ENCODE results near the gene FHOD1. TPM values are rescaled to one million over a fixed set of nuclear protein-coding genes. Genes with fewer than 3 reads are reported as not detected.

Gene FHOD1
- total RNA-seq, 2 experiments from 2014 or later, result 76.4 to 79.9 TPM

DNA sequence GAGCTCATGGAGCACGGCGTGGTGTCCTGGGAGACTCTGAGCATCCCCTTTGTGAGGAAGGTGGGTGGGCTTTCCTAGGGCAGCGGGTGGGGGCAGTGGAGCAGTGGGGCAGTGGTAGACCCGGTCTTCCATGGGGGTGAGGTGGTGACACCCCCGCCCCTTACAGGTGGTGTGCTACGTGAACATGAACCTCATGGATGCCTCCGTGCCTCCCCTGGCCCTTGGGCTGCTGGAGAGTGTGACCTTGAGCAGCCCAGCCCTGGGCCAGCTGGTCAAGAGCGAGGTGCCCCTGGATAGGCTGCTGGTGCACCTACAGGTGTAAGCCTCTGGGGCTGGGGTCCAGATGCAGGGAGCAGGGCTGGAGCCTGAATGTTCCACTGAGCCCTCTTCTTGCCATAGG, 46.8 kb downstream of the FHOD1 start:
- Mint-ChIP-seq H3K4me1 (peaks cover 9% of the 10 kb centered on the region), H3K36me3 (peaks cover 17% of the 10 kb centered on the region), H3K27ac (no peak overlapping the region), H3K27me3 (no peaks in the 10 kb centered on the region), H3K9me3 (no peaks in the 10 kb centered on the region), H3K4me3 (no peak overlapping the region)
- DNase-seq, result no peak

DNA sequence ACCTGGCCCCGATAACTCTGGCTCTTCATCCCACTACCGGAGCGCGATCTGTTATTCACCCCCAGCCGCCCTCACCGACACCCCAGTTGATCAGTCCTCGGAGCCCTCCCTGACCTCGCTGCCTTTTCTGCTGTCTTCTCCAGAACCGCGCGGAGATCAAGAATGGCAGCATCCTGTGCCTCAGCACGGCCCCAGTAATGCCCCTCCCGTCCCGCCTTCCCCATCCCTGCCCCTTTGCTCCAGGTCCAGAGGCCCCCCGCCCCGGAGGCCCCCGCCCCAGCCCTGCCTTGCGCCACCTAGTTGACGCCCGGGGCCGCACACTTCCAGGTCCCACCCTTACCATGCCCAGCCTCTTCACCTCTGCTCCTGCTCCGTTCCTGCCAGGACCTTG, 47.5 kb downstream of the FHOD1 start:
- H3K36me3 Mint-ChIP-seq, result peaks cover 24% of the 10 kb centered on the region
- no peaks in the 10 kb centered on the region for H3K9me3 Mint-ChIP-seq
- H3K27me3 Mint-ChIP-seq, result no peaks in the 10 kb centered on the region
- peaks cover 9% of the 10 kb centered on the region for H3K4me1 Mint-ChIP-seq
- H3K27ac Mint-ChIP-seq, result peak overlapping the region; percentile 48
- no peak for DNase-seq
- H3K4me3 Mint-ChIP-seq, result no peak overlapping the region

DNA sequence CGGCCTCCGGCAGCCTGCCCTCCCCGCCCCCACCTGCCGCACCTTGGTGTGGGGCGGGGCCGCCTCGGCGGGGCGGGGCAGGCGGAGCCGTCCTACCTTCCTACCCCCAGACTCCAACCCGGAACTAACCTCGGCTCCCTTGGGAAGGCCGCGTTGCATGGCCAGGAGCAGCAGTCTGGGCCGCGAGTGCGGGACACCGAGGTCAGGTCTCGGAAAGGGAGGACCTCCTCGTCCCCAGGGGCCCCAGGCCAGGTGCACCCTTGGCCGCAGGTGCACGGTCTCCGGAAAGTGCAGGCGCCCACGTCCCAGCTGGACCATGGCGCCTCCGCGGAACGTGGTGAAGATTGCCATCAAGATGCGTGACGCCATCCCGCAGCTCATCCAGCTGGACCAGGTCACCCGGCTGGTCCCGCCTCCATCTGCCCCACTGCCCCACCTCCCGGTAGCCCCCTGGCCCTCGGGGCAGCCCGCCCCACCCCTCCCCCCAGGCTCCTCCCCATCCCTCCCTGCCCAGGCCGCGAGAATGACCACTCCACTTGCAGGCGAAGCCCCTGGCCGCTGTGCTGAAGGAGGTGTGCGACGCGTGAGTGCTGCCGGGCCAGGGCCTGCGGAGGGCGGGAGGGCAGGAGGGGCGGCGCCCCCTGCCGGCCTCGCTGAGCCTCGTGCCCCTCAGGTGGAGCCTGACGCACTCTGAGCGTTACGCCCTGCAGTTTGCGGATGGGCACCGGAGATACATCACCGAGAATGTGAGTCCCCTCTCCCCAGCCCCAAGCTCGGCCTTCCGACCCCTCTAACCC, 48.1 kb downstream of the FHOD1 start, which contains the start of gene ELMO3:
Gene ELMO3 (plus strand): TSS at position 121 of the 797 bp plus-strand sequence. CDS start 196 bp downstream, at position 317.
- Mint-ChIP-seq H3K9me3 (no peaks in the 10 kb centered on the region), H3K27ac (peak within 1 kb of the TSS; percentile 48), H3K4me1 (peaks cover 9% of the 10 kb centered on the region), H3K27me3 (no peaks in the 10 kb centered on the region), H3K4me3 (no peak within 1 kb of the TSS), H3K36me3 (peaks cover 26% of the 10 kb centered on the region)
- no peak for DNase-seq

DNA sequence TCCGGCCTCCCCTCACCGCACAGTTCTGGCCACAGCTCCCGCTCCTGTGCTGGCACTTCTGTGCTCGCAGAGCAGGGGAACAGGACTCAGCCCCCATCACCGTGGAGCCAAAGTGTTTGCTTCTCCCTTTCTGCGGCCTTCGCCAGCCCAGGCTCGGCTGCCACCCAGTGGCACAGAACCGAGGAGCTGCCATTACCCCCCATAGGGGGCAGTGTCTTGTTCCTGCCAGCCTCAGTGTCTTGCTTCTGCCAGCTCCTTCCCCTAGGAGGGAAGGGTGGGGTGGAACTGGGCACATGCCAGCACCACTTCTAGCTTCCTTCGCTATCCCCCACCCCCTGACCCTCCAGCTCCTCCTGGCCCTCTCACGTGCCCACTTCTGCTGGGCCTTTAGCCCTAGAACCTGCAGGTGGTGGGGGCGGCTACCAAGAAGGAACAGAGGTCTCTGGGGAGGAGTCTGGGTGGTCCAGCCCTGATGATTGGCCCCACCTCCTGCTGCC, 49.0 kb downstream of the FHOD1 start:
- H3K4me1 Mint-ChIP-seq, result peaks cover 17% of the 10 kb centered on the region
- H3K36me3 Mint-ChIP-seq, result peaks cover 34% of the 10 kb centered on the region
- H3K27ac Mint-ChIP-seq, result no peak overlapping the region
- H3K9me3 Mint-ChIP-seq, result no peaks in the 10 kb centered on the region
- no peaks in the 10 kb centered on the region for H3K27me3 Mint-ChIP-seq
- no peak overlapping the region for H3K4me3 Mint-ChIP-seq
- DNase-seq, result no peak

DNA sequence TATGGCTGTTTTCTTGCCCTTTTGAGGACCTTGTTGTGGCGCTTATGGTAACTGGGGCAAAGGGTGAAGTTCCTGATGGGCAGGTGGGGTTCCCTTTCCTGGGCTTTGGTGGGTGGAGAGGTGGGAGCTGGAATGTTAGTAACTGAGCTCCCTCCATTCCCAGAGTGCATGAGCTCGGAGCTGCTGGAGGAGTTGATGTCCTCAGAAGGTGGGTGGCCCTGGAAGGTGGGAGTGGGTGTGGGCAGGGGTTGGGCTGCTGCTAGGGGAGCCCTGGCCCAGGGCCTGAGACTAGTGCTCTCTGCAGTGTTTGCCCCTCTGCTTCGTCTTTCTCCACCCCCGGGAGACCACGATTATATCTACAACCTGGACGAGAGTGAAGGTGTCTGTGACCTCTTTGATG, 49.6 kb downstream of the FHOD1 start:
- peaks cover 40% of the 10 kb centered on the region for H3K36me3 Mint-ChIP-seq

DNA sequence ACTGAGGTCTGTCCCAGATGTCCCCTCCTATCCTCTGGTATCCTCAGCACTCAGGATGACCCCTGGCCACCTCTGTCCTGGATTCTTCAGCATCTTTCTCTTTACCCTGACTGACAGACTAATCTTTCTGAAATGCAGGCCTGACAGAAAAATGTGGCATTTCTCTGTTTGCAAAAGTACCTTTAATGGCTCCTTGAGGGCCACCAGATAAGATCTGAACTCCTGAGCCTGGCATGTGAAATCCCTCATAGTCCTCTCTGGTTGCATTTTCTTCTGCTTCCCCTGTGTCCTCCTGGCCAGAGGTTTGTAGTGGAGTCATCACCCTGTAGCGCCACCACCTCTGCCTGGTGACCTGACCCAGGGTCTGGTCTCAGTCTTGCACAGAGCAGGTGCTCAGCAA, 50.4 kb downstream of the FHOD1 start:
- Mint-ChIP-seq H3K4me3 (no peak overlapping the region), H3K27ac (no peak overlapping the region), H3K9me3 (no peaks in the 10 kb centered on the region), H3K4me1 (peaks cover 23% of the 10 kb centered on the region), H3K27me3 (no peaks in the 10 kb centered on the region), H3K36me3 (peaks cover 44% of the 10 kb centered on the region)
- no peak for DNase-seq

More for the DNA sequence above, 49.6 kb downstream of the FHOD1 start:
- no peak for DNase-seq
- Mint-ChIP-seq H3K4me1 (peaks cover 21% of the 10 kb centered on the region), H3K4me3 (no peak overlapping the region), H3K27ac (no peak overlapping the region), H3K9me3 (no peaks in the 10 kb centered on the region), H3K27me3 (no peaks in the 10 kb centered on the region)

DNA sequence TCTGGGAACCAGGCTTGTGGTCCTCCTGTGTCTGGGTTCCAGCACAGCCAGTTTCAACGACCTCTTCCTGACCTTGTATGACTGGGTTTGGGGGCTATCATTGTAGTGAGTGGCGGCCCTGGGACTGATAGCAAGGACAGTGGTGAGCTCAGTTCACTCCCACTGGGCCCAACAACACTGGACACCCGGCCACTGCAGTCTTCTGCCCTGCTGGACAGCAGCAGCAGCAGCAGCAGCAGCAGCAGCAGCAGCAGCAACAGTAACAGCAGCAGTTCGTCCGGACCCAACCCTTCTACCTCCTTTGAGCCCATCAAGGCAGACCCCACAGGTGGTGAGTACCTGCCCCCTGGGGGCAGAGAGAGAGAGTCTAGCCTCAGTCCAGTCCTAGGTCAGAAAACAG, 51.6 kb downstream of the FHOD1 start:
- Mint-ChIP-seq H3K27ac (peak overlapping the region; percentile 3), H3K4me1 (peaks cover 26% of the 10 kb centered on the region), H3K4me3 (no peak overlapping the region), H3K36me3 (peaks cover 44% of the 10 kb centered on the region), H3K9me3 (no peaks in the 10 kb centered on the region), H3K27me3 (no peaks in the 10 kb centered on the region)
- DNase-seq, result no peak

DNA sequence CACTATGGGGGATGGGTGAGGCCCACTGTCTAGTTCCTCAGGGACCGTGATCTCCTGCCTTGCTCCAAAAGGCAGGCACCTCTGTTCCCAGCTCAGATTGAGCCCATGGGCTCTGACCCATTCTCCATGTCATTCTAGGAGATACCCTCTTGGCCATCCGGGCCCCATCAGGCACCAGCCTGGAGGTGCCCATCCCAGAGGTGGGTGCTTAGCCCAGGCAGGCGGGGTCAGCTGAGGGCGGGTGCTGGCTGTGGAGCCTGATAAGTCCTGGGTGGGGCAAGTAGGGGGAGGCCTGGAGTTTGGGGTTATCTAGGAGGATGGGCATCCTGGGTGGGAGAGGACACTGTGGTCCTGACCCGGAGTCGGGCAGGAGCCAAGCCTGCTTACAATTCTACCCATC, 53.0 kb downstream of the FHOD1 start:
- no peak for DNase-seq
- H3K4me3 Mint-ChIP-seq, result peak overlapping the region; percentile 95
- H3K27me3 Mint-ChIP-seq, result no peaks in the 10 kb centered on the region
- H3K9me3 Mint-ChIP-seq, result no peaks in the 10 kb centered on the region
- peaks cover 41% of the 10 kb centered on the region for H3K36me3 Mint-ChIP-seq
- no peak overlapping the region for H3K27ac Mint-ChIP-seq
- peaks cover 26% of the 10 kb centered on the region for H3K4me1 Mint-ChIP-seq

DNA sequence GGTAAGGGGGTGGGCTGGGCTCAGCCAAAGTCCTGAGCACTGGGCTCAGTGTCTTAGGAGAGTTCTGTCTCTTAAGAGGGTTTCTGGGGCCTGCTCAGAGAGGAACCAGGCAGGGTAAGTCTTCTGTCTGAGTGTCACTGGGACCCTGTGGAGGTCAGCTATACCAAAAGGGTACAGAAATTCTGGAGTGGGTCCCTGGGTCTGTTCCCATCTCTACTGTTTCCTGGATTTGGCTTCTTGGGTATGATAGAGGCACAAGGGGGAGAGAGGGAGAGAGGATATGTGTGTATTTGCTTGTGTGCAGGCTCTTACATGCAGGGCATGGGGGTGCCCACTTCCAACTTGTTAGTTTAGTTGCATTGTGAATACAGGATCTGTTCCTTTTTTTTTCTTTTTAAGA, 53.7 kb downstream of the FHOD1 start:
- peaks cover 26% of the 10 kb centered on the region for H3K4me1 Mint-ChIP-seq
- peak overlapping the region; percentile 95 for H3K4me3 Mint-ChIP-seq
- peaks cover 41% of the 10 kb centered on the region for H3K36me3 Mint-ChIP-seq
- DNase-seq, result no peak
- peak overlapping the region; percentile 82 for H3K27ac Mint-ChIP-seq
- H3K27me3 Mint-ChIP-seq, result no peaks in the 10 kb centered on the region
- no peaks in the 10 kb centered on the region for H3K9me3 Mint-ChIP-seq

DNA sequence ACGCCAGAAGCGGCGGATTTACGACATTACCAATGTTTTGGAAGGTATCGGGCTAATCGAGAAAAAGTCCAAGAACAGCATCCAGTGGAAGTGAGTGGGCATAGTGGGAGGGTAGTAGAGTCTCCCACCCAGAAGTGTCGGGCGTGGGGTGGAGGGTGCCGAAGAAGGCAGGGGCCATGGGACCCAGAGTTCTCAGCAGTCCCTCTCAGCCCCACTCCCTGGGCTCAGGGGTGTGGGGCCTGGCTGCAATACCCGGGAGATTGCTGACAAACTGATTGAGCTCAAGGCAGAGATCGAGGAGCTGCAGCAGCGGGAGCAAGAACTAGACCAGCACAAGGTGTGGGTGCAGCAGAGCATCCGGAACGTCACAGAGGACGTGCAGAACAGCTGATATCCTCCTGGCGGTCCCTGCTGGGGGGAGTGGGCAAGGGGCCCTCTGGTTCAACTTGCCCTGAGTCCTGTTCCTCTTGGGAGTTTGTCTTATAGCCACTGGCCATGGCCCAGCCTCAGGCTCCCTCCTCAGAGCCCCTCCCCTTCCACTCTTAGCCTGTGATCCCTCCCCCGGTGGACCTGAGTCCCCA, 54.4 kb downstream of the FHOD1 start:
- DNase-seq, result no peak

DNA sequence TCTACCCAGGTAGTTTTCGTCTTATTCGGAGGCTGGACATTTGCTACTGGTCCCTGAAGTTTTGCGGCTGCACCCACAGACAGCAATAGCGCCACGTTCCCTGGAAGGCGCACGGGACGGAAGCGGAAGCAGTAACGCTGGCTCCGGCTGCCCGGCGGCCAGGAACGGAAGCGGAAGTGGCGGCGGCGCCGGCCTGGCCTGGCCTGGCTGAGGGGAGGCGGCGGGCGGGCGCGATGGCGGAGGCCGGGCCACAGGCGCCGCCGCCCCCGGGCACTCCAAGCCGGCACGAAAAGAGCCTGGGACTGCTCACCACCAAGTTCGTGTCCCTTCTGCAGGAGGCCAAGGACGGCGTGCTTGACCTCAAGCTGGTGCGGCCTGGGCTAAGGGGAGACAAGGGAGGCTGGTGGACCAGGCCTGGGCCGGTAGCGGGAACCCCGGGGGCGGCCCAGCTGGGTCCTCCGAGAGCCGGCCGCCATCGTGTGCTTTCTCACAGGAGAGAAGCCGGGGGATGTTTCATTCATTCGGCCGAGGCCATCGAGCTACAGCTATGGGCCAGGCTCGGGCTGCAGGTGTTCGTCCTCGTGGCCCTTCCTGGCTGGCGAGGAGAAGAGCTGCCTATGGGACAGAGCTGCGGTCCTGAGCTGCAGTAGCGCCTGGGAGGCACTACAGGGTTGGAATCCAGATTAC, 55.1 kb downstream of the FHOD1 start, which contains the start of gene E2F4:
Gene E2F4 (plus strand): TSS at position 161 of the 687 bp plus-strand sequence. CDS start 73 bp downstream, at position 234.
- peak within 1 kb of the TSS; percentile 95 for H3K4me3 Mint-ChIP-seq
- H3K27ac Mint-ChIP-seq, result peak within 1 kb of the TSS; percentile 82
- peaks cover 41% of the 10 kb centered on the region for H3K36me3 Mint-ChIP-seq
- no peaks in the 10 kb centered on the region for H3K27me3 Mint-ChIP-seq
- DNase-seq, result peak; percentile 91
- H3K9me3 Mint-ChIP-seq, result no peaks in the 10 kb centered on the region
- peaks cover 26% of the 10 kb centered on the region for H3K4me1 Mint-ChIP-seq

More for the DNA sequence above, 54.4 kb downstream of the FHOD1 start:
- peak overlapping the region; percentile 82 for H3K27ac Mint-ChIP-seq
- no peaks in the 10 kb centered on the region for H3K27me3 Mint-ChIP-seq
- H3K4me3 Mint-ChIP-seq, result peak overlapping the region; percentile 95
- H3K4me1 Mint-ChIP-seq, result peaks cover 26% of the 10 kb centered on the region
- H3K36me3 Mint-ChIP-seq, result peaks cover 41% of the 10 kb centered on the region
- no peaks in the 10 kb centered on the region for H3K9me3 Mint-ChIP-seq

DNA sequence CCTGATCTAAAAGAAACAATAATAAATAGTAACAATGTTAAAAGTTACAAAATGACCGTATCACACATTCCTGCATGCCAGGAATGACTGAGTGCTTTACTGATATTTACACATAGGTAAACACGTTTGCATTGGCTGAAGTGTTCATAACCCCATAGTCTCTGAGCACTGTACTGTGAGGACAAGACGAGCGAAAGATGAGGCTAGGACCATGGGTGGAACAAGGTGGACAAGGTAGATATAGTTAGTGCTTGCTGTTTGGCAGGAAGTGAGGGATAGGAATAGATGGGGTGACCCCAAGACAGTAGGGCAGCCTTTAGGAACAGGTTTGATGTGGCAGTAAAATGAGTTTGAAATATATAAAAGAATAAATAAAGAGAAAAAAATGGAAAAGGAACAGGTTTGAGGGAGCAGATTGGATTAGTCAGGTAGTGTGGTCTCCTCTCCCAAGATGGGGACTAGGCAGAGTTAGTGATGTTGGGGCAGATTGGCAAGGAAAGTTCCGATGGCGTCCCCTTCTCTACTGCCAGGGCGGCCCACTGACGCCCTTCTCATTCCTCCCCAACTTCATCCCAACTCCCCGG, 55.8 kb downstream of the FHOD1 start:
- peaks cover 6% of the 10 kb centered on the region for H3K27me3 Mint-ChIP-seq
- DNase-seq, result no peak
- H3K36me3 Mint-ChIP-seq, result peaks cover 36% of the 10 kb centered on the region
- peak overlapping the region; percentile 95 for H3K4me3 Mint-ChIP-seq
- H3K27ac Mint-ChIP-seq, result peak overlapping the region; percentile 78
- no peaks in the 10 kb centered on the region for H3K9me3 Mint-ChIP-seq
- peaks cover 23% of the 10 kb centered on the region for H3K4me1 Mint-ChIP-seq

DNA sequence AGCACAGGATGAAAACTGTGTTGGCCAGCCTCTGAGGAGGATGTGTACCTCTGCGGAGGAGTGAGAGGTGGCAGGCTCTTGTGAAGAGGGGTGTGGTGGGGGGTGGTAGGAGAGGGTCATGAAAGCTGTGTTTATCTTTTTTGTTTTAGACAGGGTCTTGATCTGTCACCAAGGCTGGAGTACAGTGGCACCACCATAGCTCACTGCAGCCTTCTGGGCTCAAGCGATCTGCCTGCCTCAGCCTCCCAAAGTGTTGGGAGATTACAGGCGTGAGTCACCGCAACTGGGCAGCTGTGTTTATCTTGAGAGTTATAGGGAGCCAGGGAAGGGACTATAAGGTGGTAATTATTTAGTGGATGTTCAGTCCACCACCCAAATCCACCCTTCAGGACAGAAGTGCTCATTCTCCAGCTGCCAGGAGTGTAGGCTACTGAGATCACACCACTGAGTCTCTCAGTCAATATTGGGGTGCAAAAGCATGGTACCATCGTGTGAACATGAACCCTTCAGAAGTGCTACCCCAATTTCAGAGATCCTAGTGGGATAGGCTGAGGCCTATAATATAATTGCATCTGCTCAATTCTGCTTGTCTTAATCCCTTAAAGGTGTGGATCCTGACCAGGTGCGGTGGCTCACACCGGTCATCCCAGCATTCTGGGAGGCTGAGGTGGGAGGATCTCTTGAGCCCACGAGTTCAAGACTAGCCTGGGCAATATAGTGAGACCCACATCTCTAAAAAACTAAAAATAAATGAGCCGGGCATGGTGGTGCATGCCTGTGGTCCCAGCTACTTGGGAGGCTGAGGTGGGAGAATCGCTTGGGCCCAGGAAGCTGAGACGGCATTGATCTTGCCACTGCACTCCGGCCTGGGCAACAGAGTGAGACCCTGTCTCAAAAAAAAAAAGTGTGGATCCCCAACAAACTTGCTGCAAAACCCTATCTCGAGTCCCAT, 56.6 kb downstream of the FHOD1 start:
- H3K27ac Mint-ChIP-seq, result peak overlapping the region; percentile 78
- H3K4me3 Mint-ChIP-seq, result peak overlapping the region; percentile 95
- H3K4me1 Mint-ChIP-seq, result peaks cover 18% of the 10 kb centered on the region

DNA sequence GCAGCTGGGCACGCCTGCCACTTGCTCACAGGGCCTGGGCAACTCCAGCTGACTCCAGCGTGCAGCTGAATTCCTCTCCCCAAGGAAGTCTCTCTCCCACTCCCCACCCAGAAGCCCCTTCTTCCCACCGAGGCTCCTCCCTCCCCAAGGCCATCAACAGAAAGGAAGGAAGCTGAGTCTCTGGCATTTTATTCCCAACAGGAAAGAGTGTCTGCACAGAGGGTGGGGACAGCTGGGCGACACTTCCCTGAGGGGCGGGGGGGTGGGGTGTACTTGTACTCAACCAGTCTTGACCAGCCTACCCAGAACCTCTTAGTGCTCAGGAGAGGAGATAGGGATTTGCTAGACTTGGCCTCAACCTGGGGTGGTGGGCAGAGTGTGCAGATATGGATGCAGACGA, 57.2 kb downstream of the FHOD1 start, which contains the start of gene EXOC3L1:
Gene EXOC3L1 (minus strand): TSS at position 96 of the 400 bp plus-strand sequence. CDS start 460 bp downstream, outside the sequence.
- peaks cover 12% of the 10 kb centered on the region for H3K27me3 Mint-ChIP-seq
- H3K4me3 Mint-ChIP-seq, result no peak within 1 kb of the TSS
- H3K4me1 Mint-ChIP-seq, result peaks cover 24% of the 10 kb centered on the region
- no peaks in the 10 kb centered on the region for H3K9me3 Mint-ChIP-seq
- DNase-seq, result no peak
- H3K27ac Mint-ChIP-seq, result no peak within 1 kb of the TSS
- peaks cover 23% of the 10 kb centered on the region for H3K36me3 Mint-ChIP-seq

More for the DNA sequence above, 56.6 kb downstream of the FHOD1 start:
- Mint-ChIP-seq H3K9me3 (no peaks in the 10 kb centered on the region), H3K36me3 (peaks cover 29% of the 10 kb centered on the region), H3K27me3 (peaks cover 6% of the 10 kb centered on the region)
- no peak for DNase-seq
